ENCODE results near the gene KLK14. TPM values are rescaled to one million over a fixed set of nuclear protein-coding genes. Genes with fewer than 3 reads are reported as not detected.

KLK14 gene
- polyA plus RNA-seq, 1 donor from 2014 or later = not detected

GRCh38 chr19:51108066-51108804, 25.5 kb upstream of the KLK14 start, which contains the start of gene CTU1:
TSS of gene CTU1 (minus strand) at chr19:51108409. CDS start at chr19:51104569, 3,840 bp downstream.
- peak within 1 kb of the TSS; percentile 88 for H3K4me3 ChIP-seq (ENCODE audit: low read length)
- H3K4me2 ChIP-seq (ENCODE audit: low read length) = peak within 1 kb of the TSS; percentile 83
- TF ChIP-seq POLR2AphosphoS5 (IDR thresholded peaks at IDR 0.05) (peak; percentile 52), TAF1 (IDR thresholded peaks at IDR 0.05; ENCODE audit: low read depth) (no peak), CTCF (IDR thresholded peaks at IDR 0.05; ENCODE audit: poor library complexity, severe bottlenecking) (peak; percentile 42), EP300 (conservative IDR thresholded peaks at IDR 0.05; ENCODE audit: poor library complexity, severe bottlenecking) (peak; percentile 65), RAD21 (conservative IDR thresholded peaks at IDR 0.05) (no peak), SMC3 (conservative IDR thresholded peaks at IDR 0.05; ENCODE audit: poor library complexity) (no peak), REST (IDR thresholded peaks at IDR 0.05; ENCODE audit: borderline replicate concordance) (no peak), EZH2 (IDR thresholded peaks at IDR 0.05; ENCODE audit: borderline replicate concordance, insufficient read depth, low read length, poor library complexity, severe bottlenecking) (no peak), MXI1 (conservative IDR thresholded peaks at IDR 0.05; ENCODE audit: poor library complexity, severe bottlenecking) (peak; percentile 98)
- no peaks in the 10 kb centered on the region for H3K36me3 ChIP-seq (ENCODE audit: insufficient read depth, low read length)
- H3K79me2 ChIP-seq (replicated peaks; ENCODE audit: insufficient read depth, low read length) = peaks cover 7% of the 10 kb centered on the region
- peak within 1 kb of the TSS; percentile 81 for H3K27ac ChIP-seq (ENCODE audit: low read length)
- H3K9ac ChIP-seq (ENCODE audit: low read length) = peak within 1 kb of the TSS; percentile 76
- peak within 1 kb of the TSS; percentile 88 for H2AFZ ChIP-seq (ENCODE audit: low read depth, low read length)
- H3K9me2 ChIP-seq (ENCODE audit: insufficient read depth, low read length) = no peaks in the 10 kb centered on the region
- H3F3A ChIP-seq (ENCODE audit: insufficient read depth, low read length, poor library complexity, severe bottlenecking) = no peaks in the 10 kb centered on the region
- H3K9me3 ChIP-seq (ENCODE audit: low read length) = no peaks in the 10 kb centered on the region
- H4K20me1 ChIP-seq (ENCODE audit: insufficient read depth) = no peaks in the 10 kb centered on the region
- H3K27me3 ChIP-seq (ENCODE audit: insufficient read depth, low read depth, low read length) = no peaks in the 10 kb centered on the region

- Histone ChIP-seq H3K4me2 (ENCODE audit: low read length) (peak overlapping the region; percentile 83), H2AFZ (ENCODE audit: low read depth, low read length) (peak overlapping the region; percentile 62), H3K79me2 (replicated peaks; ENCODE audit: insufficient read depth, low read length) (peaks cover 7% of the 10 kb centered on the region), H3F3A (ENCODE audit: insufficient read depth, low read length, poor library complexity, severe bottlenecking) (no peaks in the 10 kb centered on the region), H3K27ac (ENCODE audit: low read length) (peak overlapping the region; percentile 36), H3K9ac (ENCODE audit: low read length) (peak overlapping the region; percentile 76), H3K27me3 (ENCODE audit: insufficient read depth, low read depth, low read length) (no peaks in the 10 kb centered on the region), H3K9me2 (ENCODE audit: insufficient read depth, low read length) (no peaks in the 10 kb centered on the region), H4K20me1 (ENCODE audit: insufficient read depth) (no peaks in the 10 kb centered on the region), H3K36me3 (ENCODE audit: insufficient read depth, low read length) (no peaks in the 10 kb centered on the region), H3K9me3 (ENCODE audit: low read length) (no peaks in the 10 kb centered on the region), H3K4me3 (ENCODE audit: low read length) (peak overlapping the region; percentile 88)
- TF ChIP-seq RAD21 (conservative IDR thresholded peaks at IDR 0.05) (no peak), REST (IDR thresholded peaks at IDR 0.05; ENCODE audit: borderline replicate concordance) (no peak), CTCF (IDR thresholded peaks at IDR 0.05; ENCODE audit: poor library complexity, severe bottlenecking) (no peak), POLR2AphosphoS5 (IDR thresholded peaks at IDR 0.05) (no peak), EZH2 (IDR thresholded peaks at IDR 0.05; ENCODE audit: borderline replicate concordance, insufficient read depth, low read length, poor library complexity, severe bottlenecking) (no peak), EP300 (conservative IDR thresholded peaks at IDR 0.05; ENCODE audit: poor library complexity, severe bottlenecking) (no peak), MXI1 (conservative IDR thresholded peaks at IDR 0.05; ENCODE audit: poor library complexity, severe bottlenecking) (no peak), TAF1 (IDR thresholded peaks at IDR 0.05; ENCODE audit: low read depth) (no peak), SMC3 (conservative IDR thresholded peaks at IDR 0.05; ENCODE audit: poor library complexity) (no peak)
Observed at GRCh38 chr19:51107406-51108065, 24.8 kb upstream of the KLK14 start.
